Neutrophil (primary cell): Measurements from ENCODE around the gene RAB15.

Experiments used
- H3K27ac ChIP-seq: fragments of 200-600 bp; sonication (generic); 2 replicates; pipeline ENCODE4 v1.5.1; 2016; ENCODE audit warnings: mild to moderate bottlenecking, moderate library complexity
- H3K27me3 ChIP-seq: fragments of 200-600 bp; sonication (generic); 2 replicates; pipeline ENCODE4 v1.6.0; 2016; ENCODE audit warnings: mild to moderate bottlenecking
- H3K36me3 ChIP-seq: fragments of 200-600 bp; sonication (generic); 2 replicates; pipeline ENCODE4 v1.5.1; 2017
- H3K4me1 ChIP-seq, 2 experiments: fragments of 200-600 bp in 1 of 2; sonication (generic) in 1 of 2; 1 replicate in 1 of 2; 2 replicates in 1 of 2; pipeline versions ENCODE4 v1.5.1 to v1.6.1; 2013 to 2016; ENCODE audit warnings: low read depth in 1 of 2, low read length in 1 of 2, mild to moderate bottlenecking in 1 of 2, moderate library complexity in 1 of 2; ENCODE audit not compliant: control insufficient read depth in 1 of 2, insufficient read depth in 1 of 2
- H3K4me3 ChIP-seq, 2 experiments: fragments of 200-600 bp in 1 of 2; sonication (generic) in 1 of 2; 1 replicate in 1 of 2; 2 replicates in 1 of 2; pipeline ENCODE4 v1.5.1; 2013 to 2016; ENCODE audit warnings: low read depth in 1 of 2, low read length in 1 of 2, mild to moderate bottlenecking in 1 of 2, moderate library complexity in 1 of 2
- H3K9me3 ChIP-seq: fragments of 200-600 bp; sonication (generic); 2 replicates; pipeline ENCODE4 v1.5.1; 2016
- CTCF ChIP-seq: fragments of 200-600 bp; sonication (generic); IDR thresholded peaks from 2 replicates; pipeline ENCODE4 v1.5.1; 2016; ENCODE audit warnings: antibody characterized with exemption

The RAB15 gene

DNA sequence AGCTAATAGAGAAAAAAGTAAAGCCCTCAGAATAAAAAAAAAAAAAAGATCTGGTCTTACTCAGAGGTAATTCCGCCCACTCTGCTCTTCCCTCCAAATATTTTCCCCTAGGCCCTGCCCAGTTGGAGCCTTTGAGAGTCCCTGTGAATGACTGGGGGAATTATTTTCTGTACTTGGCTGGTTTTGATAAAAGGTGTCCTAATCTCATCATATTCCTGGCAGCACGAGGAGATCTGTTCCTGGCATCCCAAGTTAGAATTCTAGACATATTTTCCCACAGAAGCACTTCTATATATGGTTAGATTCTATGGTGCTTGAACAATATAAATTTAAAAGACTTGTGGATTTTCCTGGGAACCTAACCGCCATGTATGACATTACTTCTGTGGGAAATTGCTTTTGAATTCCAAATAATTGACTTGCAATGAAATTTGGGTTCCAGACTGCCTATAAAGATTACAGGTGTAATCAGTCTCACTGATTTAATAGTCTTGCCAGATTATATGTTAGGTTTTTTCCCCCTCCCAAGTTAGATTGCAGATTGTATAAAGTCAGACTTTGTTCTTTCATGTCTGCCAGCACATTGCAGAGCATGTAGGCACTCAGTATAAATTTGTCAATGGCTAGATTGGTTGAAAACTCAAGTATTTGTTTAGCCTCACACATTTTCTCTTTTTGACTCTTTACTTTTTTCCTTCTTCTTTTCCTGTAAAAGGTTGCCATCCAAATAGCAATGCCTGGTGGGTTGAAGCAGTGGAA is 41.9 kb downstream of the RAB15 start:
- TF ChIP-seq CTCF = no peak
- no peaks in the 10 kb centered on the region for H3K9me3 ChIP-seq
- H3K4me3 ChIP-seq = no peak overlapping the region
- peaks cover 87% of the 10 kb centered on the region for H3K36me3 ChIP-seq
- H3K27ac ChIP-seq = no peak overlapping the region
- no peaks in the 10 kb centered on the region for H3K4me1 ChIP-seq
- no peaks in the 10 kb centered on the region for H3K27me3 ChIP-seq

DNA sequence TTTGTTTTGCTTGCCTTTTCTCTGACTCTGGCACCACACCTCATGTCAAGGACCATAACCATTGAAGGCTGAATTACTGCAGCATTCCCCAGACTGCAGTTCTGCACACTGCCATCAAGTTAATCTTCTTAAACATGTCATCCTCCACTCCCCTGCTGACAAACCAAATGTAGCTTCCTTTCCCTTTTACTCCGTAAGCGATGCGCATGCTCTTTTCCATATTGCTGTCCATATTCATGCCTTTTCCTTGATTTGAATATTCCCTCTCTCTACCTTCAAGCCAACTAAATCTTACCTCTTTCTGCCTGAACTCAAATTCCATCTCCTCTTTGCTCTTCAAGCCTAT is 43.1 kb downstream of the RAB15 start:
- Histone ChIP-seq H3K36me3 (peaks cover 88% of the 10 kb centered on the region), H3K4me1 (no peaks in the 10 kb centered on the region), H3K9me3 (no peaks in the 10 kb centered on the region), H3K27ac (no peak overlapping the region), H3K4me3 (no peak overlapping the region), H3K27me3 (no peaks in the 10 kb centered on the region)
- no peak for TF ChIP-seq CTCF

DNA sequence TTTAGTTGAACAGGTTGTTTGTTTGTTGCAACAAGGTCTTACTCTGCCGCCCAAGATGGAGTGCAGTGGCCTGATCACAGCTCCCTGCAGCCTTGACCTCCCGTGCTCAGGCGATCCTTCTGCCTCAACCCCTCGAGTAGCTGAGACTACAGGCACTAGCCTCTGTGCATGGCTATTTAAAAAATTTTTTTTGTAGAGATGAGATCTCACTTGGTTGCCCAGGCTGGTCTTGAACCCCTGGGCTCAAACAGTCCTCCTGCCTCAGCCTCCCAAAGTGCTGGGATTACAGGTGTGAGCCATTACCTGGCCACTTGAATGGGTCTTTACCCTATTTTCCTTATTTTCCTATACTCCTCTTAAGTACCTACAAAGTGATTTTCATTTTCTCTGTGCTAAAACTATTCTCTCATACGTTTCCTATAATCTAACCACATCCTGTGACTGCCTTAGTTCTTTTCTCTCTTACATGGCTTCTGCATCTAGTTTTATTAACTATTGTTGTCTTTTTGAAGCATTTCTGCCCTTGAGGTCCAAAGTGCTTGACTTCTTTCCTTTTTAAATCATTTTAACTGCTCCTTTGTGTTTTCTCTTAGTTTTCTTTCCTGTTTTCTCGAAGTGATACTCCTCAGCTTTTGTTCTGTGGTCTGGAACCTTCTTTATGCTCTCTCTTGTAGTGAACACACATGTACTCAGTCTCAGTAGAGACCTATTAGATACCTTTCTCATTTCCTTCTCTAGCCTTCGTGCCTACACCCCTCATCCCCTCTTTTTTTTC is 43.7 kb downstream of the RAB15 start:
- Histone ChIP-seq H3K4me1 (no peaks in the 10 kb centered on the region), H3K27me3 (no peaks in the 10 kb centered on the region), H3K4me3 (no peak overlapping the region), H3K36me3 (peaks cover 85% of the 10 kb centered on the region), H3K9me3 (no peaks in the 10 kb centered on the region), H3K27ac (no peak overlapping the region)
- TF ChIP-seq CTCF = no peak

DNA sequence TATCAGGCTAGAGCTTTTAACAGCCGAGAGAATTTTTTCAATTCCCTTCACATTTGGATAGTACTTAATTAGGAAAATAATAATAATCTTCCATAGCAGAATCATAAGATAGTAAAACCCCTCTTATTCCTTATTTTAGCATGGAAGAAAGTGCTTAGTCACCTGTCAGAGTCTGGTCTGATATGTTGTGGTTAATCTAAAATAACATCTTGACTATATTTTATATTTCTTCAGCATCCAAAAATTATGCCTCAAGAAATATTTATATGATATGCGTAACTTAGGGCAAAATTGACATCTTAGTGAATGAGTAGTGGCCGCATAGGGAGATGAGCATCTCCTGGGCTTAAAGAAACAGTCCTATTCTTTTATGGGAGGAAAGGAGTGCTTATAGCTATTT is 45.1 kb downstream of the RAB15 start:
- no peaks in the 10 kb centered on the region for H3K9me3 ChIP-seq
- no peak overlapping the region for H3K27ac ChIP-seq
- no peak for TF ChIP-seq CTCF
- peaks cover 71% of the 10 kb centered on the region for H3K36me3 ChIP-seq
- no peaks in the 10 kb centered on the region for H3K4me1 ChIP-seq
- H3K27me3 ChIP-seq = no peaks in the 10 kb centered on the region
- H3K4me3 ChIP-seq = no peak overlapping the region

- H3K36me3 ChIP-seq = peaks cover 66% of the 10 kb centered on the region
- H3K9me3 ChIP-seq = no peaks in the 10 kb centered on the region
- H3K4me1 ChIP-seq = no peaks in the 10 kb centered on the region
- H3K27ac ChIP-seq = no peak overlapping the region
- no peak for TF ChIP-seq CTCF
- H3K27me3 ChIP-seq = no peaks in the 10 kb centered on the region
- no peak overlapping the region for H3K4me3 ChIP-seq
These were observed 45.6 kb downstream of the RAB15 start for GRCh38 chr14:64926398-64926995.
